GM19438 (cell line): ENCODE results near the gene TMEM39A.

Experiments
- ATAC-seq: cut with Tn5 transposase; IDR thresholded peaks from one replicate; pipeline ENCODE4 v1.9.1; 2021; ENCODE audit warnings: low read depth; ENCODE audit not compliant: unreplicated experiment

The TMEM39A gene

DNA sequence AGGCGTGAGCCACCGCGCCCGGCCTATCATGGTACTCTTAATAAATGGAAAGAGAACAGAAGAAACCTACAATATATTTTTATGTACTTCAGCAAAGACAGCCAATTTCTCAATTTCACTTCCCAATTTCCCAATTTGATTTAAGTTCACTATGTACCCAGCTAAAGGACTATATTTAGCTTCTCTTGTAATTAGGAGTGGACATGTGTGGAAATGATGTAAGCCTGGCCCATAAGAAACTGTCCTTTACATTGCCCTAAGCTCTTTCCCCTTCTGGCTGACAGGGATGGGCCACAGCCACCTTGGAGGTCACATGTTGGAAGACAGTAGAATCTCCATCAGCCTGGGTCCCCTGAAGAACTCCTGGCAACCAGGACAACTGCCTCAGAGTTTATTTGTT is 6.2 kb downstream of the TMEM39A start:
- no peak for ATAC-seq

DNA sequence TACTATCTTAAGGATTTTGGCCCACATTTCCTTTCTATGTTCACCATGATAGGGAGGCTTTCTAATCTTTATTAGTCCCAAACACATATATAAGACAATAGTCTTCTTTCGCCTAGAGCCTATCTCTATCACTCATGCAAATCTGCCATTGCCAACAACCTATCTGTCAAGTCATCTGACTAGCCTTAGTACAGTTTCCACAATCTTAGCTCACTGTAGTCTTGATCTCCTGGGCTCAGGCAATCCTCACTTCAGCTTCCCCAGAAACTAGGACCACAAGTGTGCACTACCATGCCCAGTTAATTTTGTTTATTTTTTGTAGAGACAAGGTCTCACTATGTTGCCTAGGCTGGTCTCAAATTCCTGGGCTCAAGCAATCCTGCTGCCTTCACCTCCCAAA is 6.9 kb downstream of the TMEM39A start:
- ATAC-seq, result no peak

DNA sequence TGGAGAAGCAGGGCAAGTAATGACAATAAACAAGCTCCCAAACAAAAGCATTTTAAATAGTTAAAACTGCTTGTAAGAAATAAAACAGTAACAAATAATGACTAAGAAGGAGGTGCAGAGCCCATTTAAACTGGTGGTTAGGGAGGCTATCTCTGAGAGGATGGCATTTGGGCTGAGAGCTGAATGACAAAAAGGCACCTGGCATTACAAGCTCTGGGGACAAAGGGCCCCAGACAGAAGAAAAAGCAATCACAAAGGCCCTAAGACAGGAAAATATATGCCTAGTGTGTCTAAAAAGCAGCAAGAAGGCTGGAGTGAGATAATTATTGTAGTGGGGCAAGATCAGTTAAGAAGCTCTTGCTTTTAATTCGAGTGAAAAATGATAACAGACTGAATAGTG is 9.6 kb downstream of the TMEM39A start:
- ATAC-seq, result no peak

DNA sequence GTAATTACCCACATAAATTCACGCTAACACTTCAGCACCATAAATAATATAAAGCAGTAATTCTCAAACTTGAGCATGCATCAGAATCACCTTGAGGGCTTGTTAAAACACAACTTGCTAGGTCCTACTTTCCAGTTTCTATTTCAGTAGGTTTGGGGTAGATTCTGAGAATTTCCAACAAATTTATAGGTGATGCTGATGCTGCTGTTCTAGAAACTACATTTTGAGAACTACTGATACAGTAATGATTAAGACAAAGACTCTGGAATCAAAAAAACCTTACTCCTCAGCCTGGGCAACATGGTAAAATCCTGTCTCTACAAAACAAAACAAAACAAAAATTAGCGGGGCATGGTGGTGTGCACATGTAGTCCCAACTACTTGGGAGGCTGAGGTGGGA is 18.8 kb downstream of the TMEM39A start:
- ATAC-seq, result no peak

DNA sequence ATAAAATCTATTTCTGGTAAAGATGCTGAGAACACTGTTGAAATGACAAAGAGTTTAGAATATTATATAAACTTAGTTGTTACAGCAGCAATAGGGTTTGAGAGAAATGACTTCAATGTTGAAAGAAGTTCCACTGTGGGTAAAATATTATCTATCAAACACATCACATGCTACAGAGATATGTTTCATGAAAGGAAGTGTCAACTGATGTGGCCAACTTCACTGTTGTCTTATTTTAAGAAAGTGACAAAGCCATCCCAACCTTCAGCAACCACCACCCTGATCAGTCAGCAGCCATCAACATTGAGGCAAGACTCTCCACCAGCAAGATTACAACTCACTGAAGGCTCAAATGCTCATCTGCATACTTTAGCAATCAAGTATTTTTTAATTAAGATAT is 20.2 kb downstream of the TMEM39A start:
- ATAC-seq, result no peak

DNA sequence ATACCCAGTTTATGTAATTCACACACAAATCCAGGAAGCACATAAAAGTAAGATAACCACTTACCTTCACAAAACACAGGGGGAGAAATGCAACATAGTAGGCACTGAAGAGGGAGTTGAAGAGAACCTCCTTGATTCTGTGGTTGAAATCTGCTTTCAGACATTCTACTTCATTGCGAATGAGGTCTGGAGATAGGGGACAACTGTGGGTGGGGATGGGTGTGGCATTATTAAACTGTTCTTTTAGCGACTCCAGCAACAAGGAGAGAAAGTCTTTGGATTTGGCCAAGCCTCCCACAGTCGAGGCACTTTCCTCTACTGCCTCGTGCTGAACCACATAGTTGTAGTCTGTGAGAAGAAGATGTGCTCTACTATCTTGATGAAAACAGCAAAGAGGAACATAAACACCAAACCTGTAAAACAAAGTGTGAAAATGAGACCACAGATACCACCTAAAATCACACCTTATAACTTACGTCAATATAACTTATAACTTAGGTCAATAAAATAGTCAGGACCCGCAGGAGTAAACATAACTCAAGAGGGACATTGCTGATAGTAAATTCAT is 25.6 kb downstream of the TMEM39A start:
- ATAC-seq, result no peak

DNA sequence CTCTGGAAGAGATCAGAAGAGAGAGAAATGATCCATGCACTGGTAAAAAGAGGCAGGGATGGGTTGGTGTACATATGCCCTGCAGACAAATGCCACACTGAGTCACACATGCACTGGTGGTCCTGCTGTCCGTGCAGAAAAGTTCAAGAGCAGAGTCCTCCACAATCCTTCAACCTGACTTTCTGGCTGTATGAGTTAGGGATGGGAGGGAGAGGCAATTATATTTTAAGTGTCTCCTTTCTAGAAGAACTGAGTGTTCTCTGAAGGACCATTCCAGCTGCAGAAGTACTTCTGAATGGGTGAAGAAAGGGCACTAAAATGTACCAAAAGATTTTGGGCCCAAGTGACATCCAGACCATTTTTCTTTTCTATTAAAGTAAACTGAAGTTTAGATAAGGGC is 26.4 kb downstream of the TMEM39A start:
- no peak for ATAC-seq

DNA sequence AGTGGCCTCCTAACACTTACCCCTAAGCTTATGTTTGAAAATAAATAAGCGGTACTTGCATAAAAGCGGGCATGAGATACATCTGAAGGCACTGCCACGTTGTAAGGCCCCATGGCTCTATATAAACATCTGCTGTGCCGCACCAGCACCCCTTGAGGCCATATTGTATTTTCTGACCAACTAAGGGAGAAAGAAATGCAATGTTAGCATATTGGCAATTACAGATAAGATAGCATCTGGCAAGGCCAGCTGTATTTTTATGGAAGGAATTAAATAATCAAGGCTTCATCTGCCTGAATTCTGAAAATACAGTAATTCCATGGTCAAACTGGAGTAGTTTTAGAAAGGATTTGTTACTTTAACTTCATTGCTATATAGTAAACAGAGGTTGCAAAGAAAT is 28.7 kb downstream of the TMEM39A start:
- ATAC-seq, result no peak

DNA sequence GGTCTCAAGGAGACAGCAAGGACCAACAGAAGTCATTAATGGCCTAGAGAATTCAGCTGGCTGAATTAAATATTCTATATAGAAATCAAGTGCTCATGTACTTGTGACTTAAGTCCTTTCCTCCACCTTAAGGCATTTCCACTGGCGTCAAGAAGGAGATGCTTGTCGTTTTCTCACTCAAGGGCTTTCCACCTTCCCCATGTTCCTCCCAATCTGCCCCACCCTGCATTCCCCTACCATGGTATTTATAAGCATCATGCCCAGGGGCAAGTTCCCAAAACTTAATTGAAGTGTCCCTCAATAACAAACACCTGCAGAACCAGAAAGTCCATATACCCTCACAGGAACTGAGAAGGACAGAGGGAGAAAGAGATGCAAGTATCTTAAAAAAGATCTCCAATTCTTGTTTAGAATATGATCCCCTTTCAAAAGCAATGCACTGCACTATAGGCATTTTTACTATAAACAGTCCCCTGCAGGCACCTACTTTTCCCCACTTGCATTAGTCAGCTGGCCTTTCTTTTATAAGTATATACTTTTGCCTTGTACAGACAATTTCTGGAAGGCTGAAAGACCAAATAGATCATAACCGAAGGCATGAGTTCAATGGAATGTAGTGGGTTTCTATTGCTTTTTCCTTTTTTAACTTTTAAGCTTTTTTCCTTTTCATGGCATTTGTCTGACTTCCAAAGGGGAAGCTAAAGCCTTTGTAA is 29.6 kb downstream of the TMEM39A start:
- ATAC-seq, result no peak

DNA sequence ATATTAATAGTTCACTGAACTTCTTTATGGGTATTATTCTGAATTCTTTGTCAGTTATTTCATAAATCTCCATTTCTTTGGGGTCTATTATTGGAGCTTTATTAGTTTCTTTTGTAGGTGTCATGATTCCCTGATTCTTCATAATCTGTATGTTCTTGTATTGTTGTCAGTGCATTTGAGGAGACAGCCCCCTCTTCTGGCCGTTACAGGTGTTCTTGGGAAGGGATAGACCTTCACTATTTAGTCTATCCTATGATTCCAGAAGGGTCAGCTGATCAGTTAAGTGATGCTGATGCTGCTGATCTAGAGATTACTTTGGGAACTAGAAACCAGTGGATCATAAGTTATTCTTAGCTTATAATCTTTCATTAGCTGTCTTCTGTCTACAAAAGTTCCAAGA is 34.9 kb downstream of the TMEM39A start:
- no peak for ATAC-seq

DNA sequence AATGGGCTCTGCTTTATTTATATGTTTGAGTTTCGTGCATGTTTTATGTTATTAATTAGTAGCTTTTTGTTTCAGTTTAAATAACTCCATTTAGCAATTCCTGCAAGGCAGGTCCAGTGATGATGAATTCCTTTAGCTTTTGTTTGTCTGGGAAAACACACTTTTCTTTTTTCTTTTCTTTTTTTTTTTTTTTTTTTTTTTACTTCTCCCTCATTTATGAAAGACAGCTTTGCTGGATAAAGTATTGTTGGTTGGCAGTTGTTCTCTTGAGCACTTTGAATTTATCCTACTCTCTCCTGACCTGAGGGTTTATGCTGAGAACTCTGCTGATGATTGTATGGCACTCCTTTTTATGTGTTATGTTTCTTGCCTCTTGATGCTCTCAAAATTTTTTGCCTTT is 35.7 kb downstream of the TMEM39A start:
- no peak for ATAC-seq

DNA sequence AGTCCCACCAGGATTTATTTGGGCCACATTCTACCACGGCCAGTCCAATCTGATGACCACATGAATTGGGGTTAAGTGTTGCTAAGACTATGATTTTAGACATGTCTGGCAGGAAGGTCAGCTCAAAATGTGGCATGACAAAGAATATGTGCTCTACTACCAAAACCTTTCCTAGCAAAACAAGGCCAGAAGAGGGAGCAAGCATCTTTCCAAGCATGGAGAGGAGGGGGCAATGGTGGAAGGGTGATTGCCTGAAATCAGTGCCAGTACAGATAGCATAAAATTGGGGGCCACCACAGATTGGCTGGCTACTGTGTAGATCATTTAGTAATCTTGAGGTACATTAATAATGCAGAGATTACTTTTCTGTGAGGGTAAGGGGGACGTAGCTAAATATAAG is 43.2 kb downstream of the TMEM39A start:
- no peak for ATAC-seq

DNA sequence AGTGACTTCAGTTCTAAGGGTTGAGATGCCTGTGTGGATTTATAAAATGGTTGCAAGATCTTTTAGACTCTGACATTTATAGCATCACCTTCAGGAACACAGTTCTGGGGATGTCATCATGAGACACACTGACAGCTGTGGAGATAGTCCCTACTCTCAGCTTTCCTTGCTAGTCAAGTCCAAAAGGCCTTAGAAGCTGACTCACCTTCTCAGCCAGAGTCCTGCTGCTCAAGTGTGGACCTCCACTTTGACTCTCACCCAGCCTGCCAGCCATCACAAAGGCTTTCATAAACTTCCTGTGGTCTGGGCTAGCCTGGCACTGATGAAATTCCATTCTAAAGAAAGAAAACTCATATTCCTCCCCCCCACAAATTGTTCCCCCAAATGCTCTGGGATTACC is 44.8 kb downstream of the TMEM39A start:
- no peak for ATAC-seq

DNA sequence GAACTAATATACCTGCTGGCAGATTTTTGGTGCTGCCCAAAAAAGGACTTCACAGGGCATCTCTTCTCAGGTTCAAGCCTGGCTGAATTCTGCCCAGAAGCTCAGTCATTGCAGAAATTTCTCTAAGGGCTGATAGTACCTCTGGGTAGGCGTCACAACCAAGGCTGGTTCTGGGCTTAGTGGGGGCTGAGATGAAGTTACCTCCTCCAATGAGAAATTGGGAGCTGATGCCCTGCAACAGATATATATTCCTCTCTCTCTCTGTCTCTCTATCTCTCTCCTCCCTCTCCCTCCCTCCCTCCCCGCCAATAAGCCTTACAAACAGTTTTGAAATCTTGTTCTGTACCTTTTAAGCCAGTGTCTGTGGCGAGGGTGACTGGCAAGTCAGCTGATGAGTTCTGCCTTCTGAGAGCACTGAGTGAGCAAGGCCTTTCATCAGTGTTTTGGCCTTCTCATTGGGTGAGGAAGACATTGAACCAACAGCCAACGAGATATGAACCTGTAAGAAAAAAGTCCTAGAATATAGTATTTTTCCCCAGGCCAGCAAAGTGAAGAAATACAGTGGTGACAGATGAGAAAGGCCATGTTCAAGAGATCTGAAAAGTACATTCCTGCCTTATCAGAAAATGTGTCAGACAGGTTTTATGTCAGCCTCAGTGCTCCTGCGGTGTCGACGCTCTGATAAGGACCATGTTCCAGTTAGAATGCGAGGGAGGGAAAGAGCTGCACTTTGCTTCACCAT is 45.5 kb downstream of the TMEM39A start:
- ATAC-seq, result no peak

DNA sequence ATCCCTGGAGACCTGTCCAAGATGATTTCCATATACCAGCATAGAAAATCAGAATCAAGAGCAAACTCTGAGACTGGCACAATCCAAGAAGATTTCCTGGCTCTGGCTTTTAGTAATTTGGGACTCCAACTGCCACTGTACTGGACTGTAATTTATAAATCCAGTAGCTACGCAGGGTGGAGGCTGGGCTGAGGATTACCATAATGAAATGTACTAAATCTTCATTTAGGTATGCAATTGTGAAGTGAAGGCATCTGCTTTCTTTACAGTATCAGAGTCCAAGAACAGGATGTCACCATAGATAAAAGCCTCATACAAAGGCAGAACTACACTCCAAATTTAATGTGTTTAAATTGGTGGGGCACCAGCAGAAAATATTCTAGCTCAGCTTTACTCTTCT is 46.5 kb downstream of the TMEM39A start:
- no peak for ATAC-seq

DNA sequence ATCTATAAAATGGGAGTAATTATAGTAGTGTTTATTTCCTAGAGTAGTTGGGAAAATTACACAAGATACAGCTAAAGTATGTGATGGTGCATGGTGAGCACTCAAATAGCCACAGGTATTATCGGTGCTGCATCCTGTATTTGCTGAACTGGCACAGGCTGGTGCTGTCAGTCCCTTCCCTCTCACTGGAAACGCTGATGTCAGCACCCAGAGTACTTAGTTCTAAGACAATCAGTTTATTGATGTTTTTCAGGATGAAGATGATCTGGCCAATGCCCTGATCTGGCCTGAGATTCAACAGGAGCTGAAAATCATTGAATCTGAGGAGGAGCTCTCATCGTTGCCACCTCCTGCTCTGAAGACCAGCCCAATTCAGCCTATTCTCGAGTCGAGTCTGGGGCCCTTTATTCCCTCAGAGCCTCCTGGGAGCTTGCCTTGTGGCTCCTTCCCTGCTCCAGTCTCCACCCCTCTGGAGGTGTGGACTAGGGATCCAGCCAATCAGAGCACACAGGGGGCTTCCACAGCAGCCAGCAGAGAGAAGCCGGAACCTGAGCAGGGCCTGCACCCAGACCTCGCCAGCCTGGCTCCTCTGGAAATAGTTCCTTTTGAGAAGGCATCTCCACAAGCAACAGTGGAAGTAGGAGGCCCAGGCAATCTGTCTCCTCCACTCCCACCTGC is 49.7 kb downstream of the TMEM39A start:
- no peak for ATAC-seq

DNA sequence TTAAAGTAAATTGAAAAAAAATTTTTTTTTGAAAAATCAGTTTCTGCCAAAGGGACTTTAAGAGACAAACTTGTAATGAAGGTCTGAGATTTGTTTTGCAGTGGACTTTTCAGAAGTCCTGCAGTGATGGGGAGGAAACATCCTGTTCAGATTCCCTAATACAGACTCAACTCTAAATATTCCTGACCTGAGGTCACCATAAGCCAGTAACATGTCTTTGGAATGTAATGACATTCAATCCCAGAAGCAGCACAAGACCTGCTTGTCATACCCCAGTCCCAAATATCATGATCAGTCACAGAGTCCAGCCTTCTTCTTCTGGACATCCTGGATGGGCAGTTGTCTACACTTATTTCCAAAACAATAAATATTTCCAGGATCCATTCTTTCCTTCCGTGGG is 53.6 kb downstream of the TMEM39A start:
- ATAC-seq, result no peak

DNA sequence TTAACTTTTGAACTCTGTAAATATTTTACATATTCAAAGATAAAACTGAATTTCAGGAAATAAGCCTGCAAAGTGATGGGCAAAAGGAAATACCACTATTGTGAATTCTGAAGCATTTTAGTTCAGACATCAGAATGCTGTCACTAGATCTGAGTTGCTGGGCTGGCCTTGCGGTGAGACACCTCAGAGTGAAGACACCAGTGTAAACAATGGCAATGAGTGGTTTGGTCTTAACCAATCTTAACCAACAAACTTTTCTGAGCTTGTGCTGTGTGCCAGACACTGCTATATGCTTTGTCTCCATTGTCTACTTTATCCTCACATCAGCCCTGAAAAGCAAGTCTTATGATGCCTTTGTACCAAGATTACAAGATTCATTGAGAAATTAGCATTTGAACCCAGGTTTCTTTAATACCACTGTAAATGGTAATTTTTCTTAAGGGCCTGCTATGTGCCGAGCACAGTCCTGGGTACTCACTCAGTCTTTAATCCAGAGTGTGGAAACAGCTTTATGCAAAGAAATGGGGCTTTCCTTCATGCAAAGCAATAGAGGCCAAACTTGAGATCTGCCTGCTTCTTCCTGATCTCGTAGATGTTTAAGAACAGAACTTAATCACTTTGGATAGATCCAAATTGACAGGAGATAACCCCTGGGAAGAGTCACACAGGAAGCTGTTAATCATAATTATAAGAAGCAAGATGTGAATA is 55.0 kb downstream of the TMEM39A start:
- no peak for ATAC-seq

DNA sequence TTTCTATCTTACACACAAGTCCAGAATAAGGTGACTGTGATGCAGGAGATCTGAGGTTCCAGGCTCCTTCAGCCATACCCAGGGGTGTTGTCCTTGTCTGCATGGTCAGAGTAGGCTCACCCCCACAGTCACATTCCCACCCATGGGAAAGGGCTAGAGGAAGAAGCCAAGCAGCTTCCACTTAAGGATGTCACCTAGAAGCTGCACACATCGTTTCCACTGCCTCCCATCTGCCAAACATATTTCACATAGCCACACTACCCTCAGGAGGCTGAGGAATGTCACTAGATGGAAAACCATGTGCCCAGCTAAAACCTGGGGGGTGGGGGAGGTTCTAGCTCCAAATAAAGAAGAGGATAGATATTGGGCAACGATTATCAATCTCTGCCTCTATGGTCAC is 58.1 kb downstream of the TMEM39A start:
- no peak for ATAC-seq

DNA sequence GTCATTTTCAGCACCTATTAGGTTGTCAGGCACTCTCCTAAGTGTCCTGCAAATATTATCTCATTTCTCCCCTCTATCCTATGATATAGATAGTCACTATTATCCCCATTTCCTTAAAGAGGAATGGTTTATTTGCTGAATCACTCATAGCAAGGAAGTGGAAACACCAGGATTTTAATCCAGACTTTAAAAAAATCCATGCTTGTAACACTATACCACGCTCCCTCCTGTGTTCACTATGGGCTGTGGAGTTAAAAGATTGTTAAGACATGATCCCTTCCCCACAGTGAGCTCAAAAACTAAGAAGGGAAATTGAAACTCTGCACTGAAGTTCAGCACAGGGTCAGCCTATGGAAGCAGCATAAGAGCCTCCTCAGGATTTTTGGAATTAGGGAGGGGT is 60.2 kb downstream of the TMEM39A start:
- no peak for ATAC-seq

DNA sequence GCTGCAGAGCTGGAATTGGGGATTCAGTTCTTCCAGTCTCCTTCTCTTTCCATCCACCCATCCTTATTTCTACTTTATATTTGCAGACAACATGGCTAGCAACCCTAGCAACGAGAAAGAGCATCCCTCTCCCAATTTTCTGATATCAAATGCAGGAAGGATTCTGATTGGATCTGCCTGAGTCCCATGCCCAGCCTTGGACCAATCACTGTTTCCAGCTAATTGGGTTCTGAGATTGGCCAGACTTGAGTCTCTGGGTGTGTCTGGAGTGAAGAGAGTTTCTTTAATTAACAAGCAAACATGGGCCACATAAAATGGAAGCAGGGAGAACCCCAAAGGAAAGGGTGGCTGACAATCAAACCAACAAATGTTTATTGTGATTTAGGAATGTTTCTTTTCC is 60.6 kb downstream of the TMEM39A start:
- ATAC-seq, result no peak
